Fibroblast of peridontal ligament (primary cell): Measurements from ENCODE around the gene OTULIN.

Source experiments
- DNase-seq: peaks from one replicate; pipeline ENCODE4 v3.0.0-alpha.2; 2010; ENCODE audit errors: extremely low read depth

OTULIN gene

GRCh38 chr5:14668181-14668591 lies 3.7 kb downstream of the OTULIN start:
- DNase-seq = no peak

- no peak for DNase-seq
Observed at GRCh38 chr5:14669415-14669814, 4.9 kb downstream of the OTULIN start.

GRCh38 chr5:14669975-14670374 lies 5.5 kb downstream of the OTULIN start:
- DNase-seq = no peak

- peak; percentile 55 for DNase-seq
Observed at GRCh38 chr5:14671414-14671813, 6.9 kb downstream of the OTULIN start.

- DNase-seq = no peak
Observed at GRCh38 chr5:14672082-14672481, 7.6 kb downstream of the OTULIN start.

GRCh38 chr5:14672484-14673394 lies 8.2 kb downstream of the OTULIN start:
- no peak for DNase-seq

GRCh38 chr5:14673443-14673842 lies 8.9 kb downstream of the OTULIN start:
- DNase-seq = no peak

- no peak for DNase-seq
Observed at GRCh38 chr5:14674983-14675854, 10.7 kb downstream of the OTULIN start.

- no peak for DNase-seq
Observed at GRCh38 chr5:14675865-14676300, 11.4 kb downstream of the OTULIN start.

- DNase-seq = peak; percentile 46
Observed at GRCh38 chr5:14676320-14676719, 11.8 kb downstream of the OTULIN start.

GRCh38 chr5:14678773-14679334 lies 14.3 kb downstream of the OTULIN start:
- DNase-seq = no peak

- no peak for DNase-seq
Observed at GRCh38 chr5:14679595-14679994, 15.1 kb downstream of the OTULIN start.

- no peak for DNase-seq
Observed at GRCh38 chr5:14681236-14681752, 16.8 kb downstream of the OTULIN start.

GRCh38 chr5:14683906-14684455 lies 19.5 kb downstream of the OTULIN start:
- DNase-seq = no peak

GRCh38 chr5:14684757-14685156 lies 20.2 kb downstream of the OTULIN start:
- no peak for DNase-seq

- DNase-seq = peak; percentile 76
Observed at GRCh38 chr5:14685757-14686156, 21.2 kb downstream of the OTULIN start.

GRCh38 chr5:14686517-14686916 lies 22.0 kb downstream of the OTULIN start:
- no peak for DNase-seq

GRCh38 chr5:14687023-14687665 lies 22.6 kb downstream of the OTULIN start:
- DNase-seq = no peak

GRCh38 chr5:14693070-14693469 lies 28.6 kb downstream of the OTULIN start:
- no peak for DNase-seq

- no peak for DNase-seq
Observed at GRCh38 chr5:14695152-14695551, 30.6 kb downstream of the OTULIN start.

GRCh38 chr5:14696057-14696456 lies 31.5 kb downstream of the OTULIN start:
- no peak for DNase-seq
